COR-L47 (cell line): ENCODE data around the gene TMEM178B.
"Not testable (repeated sequence)": the region's sequence is repeated elsewhere in the genome, so short reads cannot be mapped to it uniquely, and the experiment has no call there.

Experiments
- DNase-seq: peaks from one replicate; lab custom pipeline; 2025; lab: John Stamatoyannopoulos, UW

The TMEM178B gene

GRCh38 chr7:141184532-141185190 lies 110.8 kb downstream of the TMEM178B start:
- no peak for DNase-seq

- DNase-seq, result no peak
Measured at GRCh38 chr7:141185369-141185967, 111.6 kb downstream of the TMEM178B start.

DNA sequence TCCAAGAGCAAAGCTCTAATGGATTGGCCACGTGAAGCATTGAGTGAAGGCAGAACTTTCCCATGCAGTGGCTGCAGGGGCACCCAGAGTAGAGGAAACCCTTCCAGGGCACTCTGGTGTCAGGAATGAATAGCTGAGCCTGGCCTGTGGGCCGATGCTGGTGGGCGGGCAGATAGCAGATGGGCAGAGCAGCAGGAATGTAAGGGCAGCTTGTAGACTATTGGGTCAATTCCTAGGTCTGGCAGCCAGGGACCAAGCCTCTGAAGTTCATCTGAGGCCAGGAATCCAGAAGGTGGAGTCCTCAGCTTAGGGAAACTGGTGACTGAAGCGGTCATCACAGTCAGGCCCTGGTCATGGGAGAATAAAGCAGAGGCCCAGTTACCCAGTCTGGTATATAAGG lies 115.4 kb downstream of the TMEM178B start:
- DNase-seq, result no peak

DNA sequence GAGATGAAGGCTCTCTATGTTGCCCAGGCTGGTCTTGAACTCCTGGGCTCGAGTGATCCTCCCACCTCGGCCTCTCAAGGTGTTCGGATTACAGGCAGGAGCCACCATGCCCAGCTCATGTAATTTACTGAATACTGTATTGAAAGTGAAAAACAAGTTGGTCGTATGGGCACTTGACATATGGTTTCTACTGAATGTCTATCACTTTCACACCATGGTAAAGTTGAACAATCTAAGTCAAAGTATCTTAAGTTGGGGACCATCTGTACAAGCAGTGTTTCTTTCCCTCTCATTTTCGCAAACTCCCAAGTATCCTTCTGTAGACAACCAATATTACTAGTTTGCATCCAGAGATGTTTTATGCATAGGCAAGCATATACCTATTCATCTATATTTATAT lies 116.6 kb downstream of the TMEM178B start:
- DNase-seq, result no peak

GRCh38 chr7:141191277-141191676 lies 117.4 kb downstream of the TMEM178B start:
- no peak for DNase-seq

DNA sequence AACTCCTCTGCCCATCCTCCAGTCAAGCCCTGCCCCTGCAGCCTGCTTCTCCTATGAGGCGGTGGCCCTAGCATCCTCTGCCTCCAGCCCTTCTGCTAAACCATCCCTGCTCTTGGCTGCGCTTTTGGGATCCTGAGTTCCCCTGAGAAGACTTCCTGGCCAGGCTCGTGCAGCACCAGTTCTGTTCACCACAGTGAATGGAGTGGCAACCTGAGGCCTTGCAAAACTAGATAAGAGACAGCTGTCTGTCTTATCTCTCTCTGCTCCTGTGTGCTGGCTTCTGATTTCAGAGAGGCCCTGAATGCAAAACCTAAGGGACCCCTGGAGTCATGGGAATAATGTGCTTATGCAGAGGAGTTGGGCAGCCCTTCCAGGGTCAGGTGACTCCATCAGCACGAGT lies 119.2 kb downstream of the TMEM178B start:
- DNase-seq, result no peak

- DNase-seq, result not testable (repeated sequence)
Measured at GRCh38 chr7:141195722-141196121, 121.9 kb downstream of the TMEM178B start.

- no peak for DNase-seq
Measured at GRCh38 chr7:141198194-141198958, 124.5 kb downstream of the TMEM178B start.

GRCh38 chr7:141200191-141201108 lies 126.6 kb downstream of the TMEM178B start:
- no peak for DNase-seq

DNA sequence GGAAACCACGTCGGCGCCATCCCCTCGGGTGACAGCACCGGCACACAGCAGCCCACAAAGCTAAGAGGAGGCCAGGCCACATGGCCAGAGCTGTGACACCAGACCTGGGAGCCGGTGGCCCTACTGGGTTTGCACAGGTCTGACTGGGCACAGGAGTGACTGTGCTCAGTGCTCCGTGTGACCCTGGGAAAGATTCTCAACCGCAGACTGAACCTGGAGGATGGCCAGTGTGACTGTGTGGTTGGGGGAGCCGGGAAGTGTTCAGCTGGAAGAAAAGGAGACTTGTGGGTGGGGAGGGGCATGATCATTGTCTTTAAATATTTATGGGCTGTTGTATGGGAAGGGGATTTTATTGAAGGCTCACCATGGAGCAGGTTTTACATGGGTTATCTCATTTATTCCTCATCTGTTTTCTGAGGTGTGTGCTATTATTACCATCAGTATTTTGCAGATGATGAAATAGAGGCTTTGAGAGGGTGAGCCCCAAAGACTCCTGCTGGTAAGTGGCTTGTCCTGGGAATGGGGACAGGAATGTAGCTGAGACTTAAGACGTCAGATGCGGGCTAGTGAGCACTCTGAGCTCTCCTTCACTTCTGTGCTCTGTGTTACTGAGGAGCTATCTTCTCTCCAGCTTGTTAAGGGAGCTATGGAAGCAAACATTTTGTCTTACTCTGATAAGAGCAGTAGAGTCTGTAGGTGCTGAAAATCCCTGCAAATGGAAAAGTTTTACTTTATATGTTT lies 127.5 kb downstream of the TMEM178B start:
- DNase-seq, result no peak

GRCh38 chr7:141202535-141202934 lies 128.7 kb downstream of the TMEM178B start:
- DNase-seq, result no peak

- DNase-seq, result no peak
Measured at GRCh38 chr7:141203177-141203576, 129.3 kb downstream of the TMEM178B start.

GRCh38 chr7:141203586-141203985 lies 129.7 kb downstream of the TMEM178B start:
- DNase-seq, result peak; percentile 26

DNA sequence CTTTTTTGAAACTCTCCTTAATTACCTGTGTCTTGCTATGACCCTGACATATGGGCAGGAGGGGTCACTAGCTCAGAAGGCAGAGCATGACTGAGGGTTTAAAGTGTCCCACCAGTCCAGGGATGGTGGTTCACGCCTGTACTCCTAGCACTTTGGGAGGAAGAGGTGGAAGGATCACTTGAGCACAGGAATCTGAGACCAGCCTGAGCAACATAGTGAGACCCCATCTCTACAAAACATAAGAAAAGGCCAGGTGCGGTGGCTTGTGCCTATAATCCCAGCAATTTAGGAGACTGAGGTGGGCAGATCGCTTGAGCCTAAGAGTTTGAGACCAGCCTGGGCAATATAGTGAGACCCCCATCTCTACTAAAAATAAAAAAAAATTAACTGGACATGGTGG lies 133.8 kb downstream of the TMEM178B start:
- no peak for DNase-seq

- DNase-seq, result no peak
Measured at GRCh38 chr7:141208539-141208938, 134.7 kb downstream of the TMEM178B start.

GRCh38 chr7:141209454-141209853 lies 135.6 kb downstream of the TMEM178B start:
- no peak for DNase-seq

DNA sequence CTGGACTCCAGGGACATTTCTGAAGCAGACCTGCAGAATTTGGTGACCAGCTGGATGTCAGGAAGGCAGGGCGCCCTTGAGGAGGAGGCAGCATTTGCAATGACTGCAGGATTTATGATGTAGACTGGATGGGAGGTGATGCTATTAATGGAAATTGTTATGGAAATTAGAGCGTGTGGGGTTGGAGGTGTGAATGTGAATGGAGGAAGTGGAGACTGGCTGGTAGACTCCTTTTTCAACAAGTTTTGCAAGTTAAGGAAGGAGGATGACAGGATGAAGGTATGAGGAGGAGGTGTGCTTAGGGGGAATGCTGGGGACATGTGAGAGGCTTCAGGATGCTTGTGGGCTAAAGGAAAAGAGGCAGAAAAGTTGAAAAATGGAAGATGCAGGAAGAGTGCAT lies 137.0 kb downstream of the TMEM178B start:
- no peak for DNase-seq

- no peak for DNase-seq
Measured at GRCh38 chr7:141213226-141213625, 139.4 kb downstream of the TMEM178B start.

DNA sequence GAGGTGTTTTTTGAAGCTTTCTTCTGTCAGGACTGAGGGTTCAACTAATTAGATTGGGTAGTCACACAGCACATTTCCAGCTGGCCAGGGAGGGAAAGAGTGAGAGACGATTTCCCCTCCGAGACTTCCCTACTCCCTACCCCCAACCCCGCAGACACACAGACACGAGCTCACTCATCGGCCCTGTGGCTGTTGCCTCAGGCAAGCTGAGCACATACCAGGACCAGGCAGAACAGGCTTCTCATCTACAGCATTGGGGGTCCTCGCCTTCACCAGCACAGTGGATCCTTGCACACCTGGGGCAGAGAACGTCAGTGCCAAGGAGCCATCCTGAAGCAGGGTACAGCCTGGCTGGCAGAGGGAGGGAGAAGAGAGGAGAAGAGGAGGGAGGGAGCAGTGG lies 144.1 kb downstream of the TMEM178B start:
- no peak for DNase-seq

DNA sequence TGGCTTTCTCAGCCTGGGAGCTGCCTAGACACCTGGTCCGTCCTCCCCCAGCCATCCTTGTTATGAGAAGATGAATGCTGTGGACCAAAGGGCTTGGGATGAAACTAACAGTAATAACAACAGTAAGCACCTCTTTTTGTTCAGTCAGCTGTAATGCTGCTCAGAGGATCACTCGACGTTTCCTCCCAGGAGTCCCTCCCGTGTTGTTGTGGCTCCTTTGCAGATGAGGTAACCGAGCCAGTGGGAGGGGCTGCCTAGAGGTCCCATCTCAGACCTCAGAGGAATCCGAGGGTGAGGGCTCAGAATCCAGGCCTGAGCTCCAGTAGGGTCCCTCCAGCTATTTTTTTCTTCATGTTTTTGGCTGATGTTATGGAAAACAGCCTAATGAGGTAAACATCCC lies 145.1 kb downstream of the TMEM178B start:
- no peak for DNase-seq

- DNase-seq, result peak; percentile 70
Measured at GRCh38 chr7:141220263-141220880, 146.5 kb downstream of the TMEM178B start.
